SK-N-DZ (cell line): Measurements from ENCODE around the gene MRPL49.
"Not testable (repeated sequence)": the region's sequence is repeated elsewhere in the genome, so short reads cannot be mapped to it uniquely, and the experiment has no call there.

Source experiments
- DNase-seq: peaks from one replicate; pipeline ENCODE4 v3.0.0-alpha.2; 2015; ENCODE audit warnings: low spot score
- small RNA-seq, 2 experiments: library from RNA; depleted of rRNA; stranded (forward); fragments of <200 nt; gene quantifications; one replicate each; pipeline ENCODE3, GENCODE V24; 2014

The MRPL49 gene

DNA sequence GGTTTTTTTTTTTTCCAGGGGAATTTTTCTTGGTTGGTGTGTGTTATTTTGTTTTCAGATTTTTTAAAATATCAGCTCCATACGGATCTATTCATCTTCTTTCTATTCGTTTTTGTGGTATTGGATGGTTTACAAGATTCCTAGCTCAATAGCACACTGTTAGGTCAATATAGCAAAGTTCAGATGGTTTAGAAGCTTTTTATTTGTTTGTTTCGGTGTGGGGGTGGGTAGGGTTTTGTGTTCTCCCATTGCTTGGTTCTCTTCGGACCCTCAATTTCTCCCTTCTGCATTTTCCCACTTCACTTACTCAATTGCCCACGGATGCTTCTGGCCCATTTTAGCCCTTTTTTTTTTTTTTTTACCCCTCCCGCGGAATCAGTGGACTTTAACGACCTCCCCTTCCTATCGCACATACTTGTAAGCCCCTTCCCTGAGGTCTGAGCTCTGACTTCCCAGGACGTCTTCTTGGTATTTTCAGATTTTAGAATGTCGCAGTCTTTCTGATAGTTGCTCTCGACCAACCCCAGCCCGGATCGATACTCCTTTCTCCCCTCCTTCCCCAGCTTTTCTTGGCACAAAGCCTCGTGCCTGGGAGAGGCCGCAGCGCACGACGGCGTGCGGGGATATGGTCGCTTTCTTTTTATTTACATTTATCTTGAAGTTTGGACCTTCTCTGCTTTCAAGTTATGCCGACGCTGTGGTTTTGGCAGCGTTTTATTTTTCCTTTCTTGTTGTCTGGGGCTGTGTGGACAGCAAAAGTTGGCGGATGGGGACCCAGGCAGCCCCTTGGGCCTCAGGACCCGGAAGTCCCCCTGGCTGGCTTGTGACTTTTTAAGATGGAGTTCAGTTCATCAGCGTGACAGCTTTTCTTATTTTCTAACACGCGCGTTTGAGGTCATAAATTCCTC is 43.5 kb downstream of the MRPL49 start:
- DNase-seq, result no peak

DNA sequence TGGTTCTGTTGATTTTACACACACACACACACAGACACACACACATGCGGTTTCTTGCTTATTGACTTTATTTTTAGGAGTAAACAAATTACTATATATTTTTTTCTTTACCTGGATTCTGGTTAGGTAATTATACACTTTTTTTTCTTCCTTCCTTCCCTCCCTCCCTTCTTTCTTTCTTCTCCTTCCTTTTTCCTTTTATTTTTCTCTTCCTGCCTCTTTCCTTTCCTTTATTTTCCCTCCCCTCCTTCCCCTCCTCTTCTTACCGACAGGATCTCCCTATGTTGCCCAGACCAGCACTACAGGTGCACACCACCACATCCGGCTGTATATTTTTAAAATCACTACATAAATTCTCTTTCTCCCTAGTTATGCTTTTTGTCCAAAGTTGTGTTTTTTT is 44.8 kb downstream of the MRPL49 start:
- DNase-seq, result no peak

DNA sequence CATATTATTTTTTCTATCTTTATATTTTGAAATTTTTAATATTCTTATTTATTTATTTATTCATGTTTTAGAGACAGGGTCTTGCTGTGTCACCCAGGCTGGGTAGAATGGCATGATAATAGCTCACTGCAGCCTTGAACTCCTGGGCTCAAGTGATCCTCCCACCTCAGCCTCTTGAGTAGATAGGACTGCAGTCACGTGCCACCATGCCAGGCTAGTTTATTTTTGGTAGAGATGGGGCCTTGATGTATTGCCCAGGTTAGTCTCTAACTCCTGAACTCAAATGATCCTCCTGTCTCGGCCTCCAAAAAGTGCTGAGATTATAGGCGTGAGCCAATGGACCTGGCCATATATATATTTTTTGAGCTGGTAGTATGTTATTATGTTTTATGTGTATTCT is 45.5 kb downstream of the MRPL49 start:
- DNase-seq, result no peak

DNA sequence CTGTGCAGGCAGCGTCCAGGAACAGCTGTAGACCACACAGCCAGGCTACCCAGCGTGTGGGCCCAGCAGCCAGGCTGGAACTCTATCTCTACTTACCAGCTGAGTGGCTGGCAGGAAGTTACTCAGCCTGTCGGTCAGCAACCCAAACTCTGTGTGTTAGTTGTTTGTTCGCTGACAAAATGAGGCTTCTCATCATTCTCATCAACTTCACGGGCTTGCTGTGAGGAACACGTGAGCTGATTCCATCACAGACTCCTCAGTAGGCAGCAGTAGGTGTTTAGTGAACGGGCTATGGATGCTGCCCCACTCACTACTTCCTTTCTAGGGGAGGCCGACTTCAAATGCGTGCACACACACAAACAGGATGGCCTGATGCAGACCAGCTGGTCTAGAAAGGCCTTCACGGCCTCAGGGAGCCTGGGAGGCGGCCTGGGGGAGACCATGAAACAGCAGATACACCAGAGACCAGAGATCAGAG is 47.1 kb downstream of the MRPL49 start:
- DNase-seq, result no peak

DNA sequence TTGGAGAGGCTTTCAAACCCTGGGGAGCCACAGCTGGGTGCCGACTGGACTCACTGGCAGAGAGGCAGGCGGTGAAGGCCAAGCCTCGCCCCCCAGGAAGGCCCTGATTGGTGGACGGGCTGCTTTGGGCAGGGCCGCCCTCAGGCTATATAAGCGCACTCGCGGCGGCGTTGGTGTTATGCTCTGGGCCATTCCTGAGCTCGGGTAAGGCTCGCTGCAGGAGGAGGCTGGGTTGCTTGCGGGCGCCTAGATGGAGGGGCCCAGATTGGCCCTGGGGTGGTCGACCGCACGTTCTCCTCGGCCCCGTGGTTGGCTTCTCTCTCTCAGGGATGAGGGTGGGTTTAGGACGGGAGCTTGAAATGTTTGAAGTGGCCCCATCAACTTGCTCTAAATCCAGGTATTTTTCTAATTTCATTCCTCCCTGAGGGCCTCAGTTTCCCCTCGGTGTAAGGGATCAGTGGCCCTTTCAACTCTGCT is 48.0 kb downstream of the MRPL49 start, which contains the start of gene SPDYC:
SPDYC (plus strand) TSS at position 176 of the 477 bp plus-strand sequence. CDS start 1,125 bp downstream, outside the sequence.
- DNase-seq, result peak; percentile 86

DNA sequence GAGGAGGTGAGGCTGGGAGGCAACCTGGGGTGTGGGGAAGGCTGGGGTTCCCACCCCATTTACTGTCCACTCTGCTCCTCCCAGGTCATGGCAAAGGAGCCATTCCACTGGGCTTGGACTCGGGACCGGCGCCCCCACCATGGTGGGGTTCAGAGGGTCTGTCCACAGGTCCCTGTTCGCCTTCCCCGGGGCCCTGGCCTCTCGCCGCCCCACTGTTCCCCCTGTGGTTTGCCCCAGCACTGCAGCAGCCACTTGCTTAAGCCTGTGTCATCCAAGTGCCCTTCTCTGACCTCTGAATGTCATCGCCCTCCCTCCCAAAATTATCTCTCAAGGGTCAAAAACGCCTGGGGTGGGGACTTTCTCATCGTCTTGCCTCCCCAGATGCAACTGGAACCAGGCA is 50.5 kb downstream of the MRPL49 start:
- DNase-seq, result no peak

DNA sequence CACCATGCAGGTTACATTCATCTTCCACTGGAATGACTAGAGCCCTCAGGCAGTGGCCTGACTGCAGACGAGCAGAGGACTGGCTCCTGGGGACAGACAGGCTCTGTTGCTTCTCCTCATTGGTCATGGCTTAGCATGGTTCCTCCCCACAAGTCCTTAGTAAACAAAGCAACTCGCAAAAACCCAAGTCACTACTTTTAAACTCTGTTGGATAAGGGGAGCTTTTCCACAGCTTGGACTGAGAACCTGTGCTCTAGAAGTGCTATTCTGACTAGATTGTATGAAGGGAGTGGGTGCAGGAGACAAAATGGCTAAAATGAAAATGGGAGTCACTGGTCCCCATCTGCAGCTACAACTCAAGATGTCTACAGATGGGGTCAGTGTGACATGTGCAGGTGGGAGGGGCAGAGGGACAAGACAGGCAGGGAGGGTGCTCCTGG is 52.5 kb downstream of the MRPL49 start:
- not testable (repeated sequence) for DNase-seq

Small RNA genes within 50 kb of the gene (small RNA-seq; reads per million reads assigned to genes)
- gene HIGD1AP10, result 0 reads per million in 2 experiments
- 0 reads per million in 2 experiments for gene PDCL2P2
- 17.7 to 22.0 reads per million in 2 experiments for gene RNU2-23P
